C1 segment of cervical spinal cord (tissue), 14 donors: Measurements from ENCODE around the gene CR1L.
"Not testable (repeated sequence)": the region's sequence is repeated elsewhere in the genome, so short reads cannot be mapped to it uniquely, and the experiment has no call there.

Experiments used
- DNase-seq, 14 donors: peaks; one replicate each; lab custom pipeline; 2025; lab: John Stamatoyannopoulos, UW

The CR1L gene

GRCh38 chr1:207682872-207683434, 38.0 kb downstream of the CR1L start:
- not testable (repeated sequence) for DNase-seq

DNA sequence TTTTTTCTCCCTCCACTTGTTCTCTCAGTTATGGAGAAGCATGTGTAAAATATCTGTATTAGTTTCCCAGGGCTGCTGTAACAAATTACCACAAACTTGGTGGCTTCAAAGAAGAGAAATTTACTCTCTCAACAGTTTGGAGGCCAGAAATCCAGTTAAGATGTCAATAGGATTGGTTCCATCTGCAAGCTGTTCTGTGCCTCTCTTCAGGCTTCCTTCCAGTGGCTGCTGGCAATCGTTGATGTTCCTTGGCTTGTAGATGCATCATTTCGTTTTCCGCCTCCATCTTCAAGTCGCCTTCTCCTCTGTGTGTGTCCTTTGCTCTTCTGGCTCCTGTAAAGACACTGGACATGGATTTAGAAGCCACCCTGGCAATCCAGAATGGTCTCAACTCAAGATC, 45.6 kb downstream of the CR1L start:
- not testable (repeated sequence) for DNase-seq

DNA sequence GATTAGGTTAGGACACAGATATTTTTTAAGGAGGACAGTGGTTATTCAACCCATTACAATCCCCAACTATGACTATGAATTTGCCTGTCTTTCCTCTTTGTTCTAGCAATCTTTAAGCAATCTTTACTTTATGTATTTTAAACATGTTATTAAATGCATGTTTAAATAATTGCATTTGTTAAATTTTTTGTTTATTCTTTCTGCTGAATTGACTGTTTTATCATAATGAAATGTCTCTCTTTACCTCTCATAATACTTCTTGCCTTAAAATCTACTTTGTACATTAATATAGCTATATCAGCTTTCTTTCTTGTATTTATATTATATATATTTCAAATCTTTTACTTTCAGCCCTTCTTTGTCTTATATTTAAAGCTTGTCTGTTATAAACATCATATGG, 46.1 kb downstream of the CR1L start:
- no peak for DNase-seq

DNA sequence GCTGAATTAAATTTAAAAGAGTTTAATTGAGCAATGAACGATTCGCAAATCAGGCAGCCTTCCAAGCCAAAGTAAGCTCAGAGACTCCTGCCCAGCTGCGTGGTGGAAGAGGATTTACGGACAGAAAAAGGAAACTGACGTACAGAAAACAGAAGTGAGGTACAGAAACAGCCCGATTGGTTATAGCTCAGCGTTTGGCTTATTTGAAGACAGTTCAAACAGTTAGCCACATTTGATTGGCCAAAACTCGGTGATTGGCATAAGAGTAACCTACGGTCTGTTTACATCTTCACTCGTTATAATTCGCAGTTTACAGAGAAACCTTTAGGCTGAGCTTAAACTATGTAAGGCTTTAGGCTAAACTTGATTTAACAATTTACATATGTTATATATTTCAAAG, 46.9 kb downstream of the CR1L start:
- no peak for DNase-seq

- DNase-seq: not testable (repeated sequence)
Measured at GRCh38 chr1:207692291-207692690, 47.4 kb downstream of the CR1L start.

GRCh38 chr1:207695891-207696290, 51.0 kb downstream of the CR1L start:
- DNase-seq: no peak

- DNase-seq: peak in 11 of 14 donors; percentile 1 to 51 (median 26)
Measured at GRCh38 chr1:207698822-207699483, 54.0 kb downstream of the CR1L start.

GRCh38 chr1:207702317-207702716, 57.4 kb downstream of the CR1L start:
- no peak for DNase-seq

DNA sequence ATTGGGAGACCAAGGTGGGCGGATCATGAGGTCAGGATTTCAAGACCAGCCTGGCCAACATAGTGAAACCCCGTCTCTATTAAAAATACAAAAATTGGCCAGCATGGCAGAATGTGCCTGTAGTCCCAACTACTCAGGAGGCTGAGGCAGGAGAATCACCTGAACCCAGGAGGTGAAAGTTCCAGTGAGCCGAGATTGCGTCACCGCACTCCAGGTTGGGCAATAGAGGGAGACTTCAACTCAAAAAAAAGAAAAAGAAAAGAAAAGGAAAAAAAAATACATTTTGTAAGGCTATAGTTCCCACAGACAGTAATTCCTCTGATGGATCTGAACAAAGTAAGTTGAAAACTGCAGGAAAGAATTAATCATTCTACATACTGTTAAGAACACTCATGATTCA, 58.8 kb downstream of the CR1L start:
- DNase-seq: no peak

DNA sequence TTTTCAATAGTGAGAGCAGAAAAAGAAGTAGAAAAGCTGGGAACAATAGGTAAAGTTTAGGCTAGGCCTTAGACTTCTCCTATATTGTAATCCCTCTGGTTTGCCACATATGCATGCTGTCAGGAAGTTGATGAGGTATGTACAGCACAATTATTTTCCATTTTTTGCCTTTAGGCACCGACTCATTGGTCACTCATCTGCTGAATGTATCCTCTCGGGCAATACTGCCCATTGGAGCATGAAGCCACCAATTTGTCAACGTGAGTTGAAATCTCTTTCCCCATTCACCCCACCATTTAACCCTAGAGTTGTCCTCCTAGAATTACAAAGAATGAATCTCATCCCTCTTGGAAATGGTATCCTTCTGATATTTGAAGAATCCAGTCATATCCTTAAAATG, 63.1 kb downstream of the CR1L start:
- DNase-seq: not testable (repeated sequence)

DNA sequence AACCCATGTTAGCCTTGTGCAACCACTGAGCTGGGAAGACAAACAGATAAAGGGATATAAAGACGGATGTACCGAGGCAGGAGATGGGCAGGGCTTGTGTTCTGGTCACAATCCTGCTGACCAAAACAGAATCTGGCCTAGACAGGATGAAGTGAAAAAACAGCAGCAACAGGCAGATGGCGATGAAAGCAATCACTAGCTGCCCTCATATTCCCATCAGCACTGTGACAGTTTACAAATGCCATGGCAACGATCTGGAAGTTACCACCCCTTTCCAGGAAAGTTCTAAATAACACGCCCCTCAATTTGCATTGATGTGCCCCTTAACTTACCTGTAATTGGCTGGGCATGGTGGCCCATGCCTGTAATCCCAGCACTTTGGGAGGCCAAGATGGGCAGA, 66.4 kb downstream of the CR1L start:
- DNase-seq: no peak

DNA sequence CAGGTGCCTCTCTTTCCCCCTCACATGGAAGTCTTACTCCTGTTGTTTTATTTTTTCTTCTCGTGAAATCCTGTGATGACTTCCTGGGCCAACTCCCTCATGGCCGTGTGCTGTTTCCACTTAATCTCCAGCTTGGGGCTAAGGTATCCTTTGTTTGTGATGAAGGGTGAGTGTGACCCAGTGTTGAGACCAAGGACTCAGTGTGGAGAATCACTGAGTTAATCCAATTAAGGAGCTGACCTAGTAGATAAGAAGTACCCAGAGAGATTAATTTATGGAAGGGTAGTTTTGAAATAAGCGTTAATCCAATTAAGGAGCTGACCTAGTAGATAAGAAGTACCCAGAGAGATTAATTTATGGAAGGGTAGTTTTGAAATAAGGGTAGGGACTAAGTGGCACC, 67.8 kb downstream of the CR1L start:
- DNase-seq: not testable (repeated sequence)

- DNase-seq: no peak
Measured at GRCh38 chr1:207713529-207713928, 68.6 kb downstream of the CR1L start.

GRCh38 chr1:207719234-207719633, 74.3 kb downstream of the CR1L start:
- DNase-seq: no peak

- not testable (repeated sequence) for DNase-seq
Measured at GRCh38 chr1:207728200-207728858, 83.4 kb downstream of the CR1L start.

DNA sequence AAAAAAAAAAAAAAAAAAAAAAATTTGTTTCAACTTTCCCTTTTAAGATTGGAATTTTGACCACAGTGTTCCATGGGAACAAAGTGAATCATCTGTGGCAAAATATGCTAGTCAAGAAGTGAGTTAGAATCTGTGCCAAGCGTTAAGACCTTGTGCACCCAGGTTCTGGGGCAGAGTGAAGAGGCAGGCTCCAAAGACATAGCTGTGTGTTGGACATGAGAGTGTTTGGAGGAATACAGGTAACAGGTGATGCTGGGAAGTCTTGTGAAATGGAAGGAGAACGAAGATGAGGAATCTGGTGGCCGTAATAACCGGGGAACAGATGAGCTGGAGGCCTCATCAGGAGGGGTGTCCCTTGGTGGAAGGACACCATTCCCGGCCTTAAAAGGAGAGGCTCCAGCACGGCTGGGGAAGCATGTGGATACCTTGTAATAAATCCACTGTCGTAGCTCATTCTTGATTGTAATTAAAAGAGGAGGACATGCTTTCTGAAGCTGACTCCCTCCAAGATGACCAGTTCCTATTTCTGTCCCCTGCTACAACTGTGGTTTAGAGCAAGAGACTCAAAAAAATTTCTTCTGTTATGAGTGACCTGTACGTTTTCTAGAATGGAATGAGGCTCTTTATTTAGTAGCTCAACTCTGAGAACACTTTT, 92.7 kb downstream of the CR1L start:
- not testable (repeated sequence) for DNase-seq

GRCh38 chr1:207738158-207738659, 93.3 kb downstream of the CR1L start:
- DNase-seq: not testable (repeated sequence)

- DNase-seq: no peak
Measured at GRCh38 chr1:207740207-207740606, 95.3 kb downstream of the CR1L start.

DNA sequence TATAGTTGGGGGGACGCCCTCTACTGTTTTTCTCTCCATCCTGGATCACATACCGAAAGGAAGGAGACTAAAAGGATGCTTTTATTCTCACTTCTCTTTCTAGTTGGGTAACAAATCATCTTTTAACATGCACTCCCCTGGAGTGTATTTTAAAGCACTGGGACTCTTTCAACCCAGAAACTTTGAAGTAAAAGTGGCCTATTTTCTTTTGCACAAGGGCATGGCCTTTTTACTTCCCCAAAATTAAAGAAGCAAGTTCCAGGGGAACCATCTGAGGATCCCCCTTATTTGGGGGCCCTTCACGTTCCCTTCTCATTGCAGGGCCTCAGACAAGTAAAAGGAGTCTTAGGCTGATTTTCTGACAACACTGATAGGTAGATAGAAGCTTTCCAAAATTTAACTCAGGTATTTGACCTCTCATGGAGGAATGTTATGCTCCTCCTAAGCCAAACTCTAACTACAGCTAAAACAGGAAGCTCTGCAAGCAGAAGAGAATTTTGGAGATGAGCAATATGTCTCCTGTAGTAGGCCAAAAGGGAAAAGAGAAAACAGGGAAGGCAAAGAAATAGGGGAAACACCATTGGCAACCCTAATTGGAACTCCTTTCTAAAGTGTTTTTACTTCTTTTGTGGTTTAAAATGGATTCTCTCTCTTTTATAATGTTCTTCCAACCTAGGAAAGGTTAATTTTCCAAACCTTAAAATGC, 98.1 kb downstream of the CR1L start:
- DNase-seq: no peak

DNA sequence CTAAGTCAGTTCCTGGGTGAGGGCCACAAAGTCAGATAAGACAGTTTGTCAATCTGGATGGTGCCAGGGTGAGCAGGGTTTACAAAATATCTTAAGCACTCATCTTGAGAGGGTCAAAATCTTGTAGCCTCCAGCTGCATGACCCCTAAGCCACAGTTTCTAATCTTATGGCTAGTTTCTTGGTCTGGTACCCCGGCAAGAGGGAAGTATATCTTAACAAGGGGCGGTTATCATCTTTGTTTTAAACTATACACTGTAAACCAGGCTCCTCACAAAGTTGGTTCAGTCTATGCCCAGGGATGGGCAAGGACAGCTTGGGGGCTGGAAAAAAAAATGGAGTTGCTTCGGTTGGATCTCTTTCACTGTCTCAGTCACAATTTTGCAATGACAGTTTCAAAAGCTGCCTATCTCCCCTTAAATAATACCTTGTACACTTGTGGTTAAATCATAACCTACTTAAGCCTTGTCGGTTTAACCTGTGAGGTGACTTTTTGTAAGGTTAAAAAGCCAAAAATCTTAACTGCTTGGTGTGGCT, 99.1 kb downstream of the CR1L start:
- DNase-seq: no peak

- no peak for DNase-seq
Measured at GRCh38 chr1:207745285-207745684, 100.4 kb downstream of the CR1L start.
